A549 (cell line): ENCODE data around the gene MNDA. TPM values are rescaled to one million over a fixed set of nuclear protein-coding genes. Genes with fewer than 3 reads are reported as not detected.

Experiments used
- ATAC-seq, 2 experiments: fragments of 200-7000 bp in 1 of 2; fragments of >200 bp in 1 of 2; cut with Nextera tagmentation in 1 of 2; cut with Tn5 transposase in 1 of 2; 3 replicates each; pipeline versions ENCODE4 v1.8.0 to v1.9.1; 2018 to 2020; ENCODE audit warnings: mild to moderate bottlenecking in 1 of 2, moderate library complexity in 1 of 2
- CTCF ChIA-PET: fragments of 300-600 bp; sonication (Branson Sonifier 250); formaldehyde crosslinking; extraction: SDS; loops from one replicate; lab custom pipeline; 2021; ENCODE audit warnings: antibody characterized with exemption, inconsistent platforms; lab: Yijun Ruan, JAX
- POLR2A ChIA-PET: fragments of 350-600 bp; formaldehyde crosslinking; extraction: SDS; loops from one replicate; lab custom pipeline; 2021; ENCODE audit warnings: antibody characterized with exemption, inconsistent platforms; lab: Yijun Ruan, JAX
- DNase-seq, 2 experiments: peaks; one replicate each; pipeline versions ENCODE4 v3.0.0 to v3.0.0-alpha.2; 2011 to 2016; ENCODE audit warnings: low read depth in 1 of 2, low spot score in 1 of 2
- FAIRE-seq: peaks from 2 replicates; lab custom pipeline; 2011; peaks lifted over from hg19 to GRCh38; lab: Jason Lieb, UNC
- H3K27ac ChIP-seq, 2 experiments: fragments of >200 bp; sonication (Bioruptor Twin); formaldehyde crosslinking; 3 replicates each; pipeline ENCODE4 v1.5.1; 2016 to 2017
- H3K4me1 ChIP-seq: fragments of >200 bp; sonication (Bioruptor Twin); formaldehyde crosslinking; 3 replicates; pipeline ENCODE4 v1.6.1; 2016
- H3K4me2 ChIP-seq: fragments of >200 bp; sonication (Bioruptor Twin); formaldehyde crosslinking; 3 replicates; pipeline ENCODE4 v1.6.1; 2016
- H3K4me3 ChIP-seq: fragments of >200 bp; sonication (Bioruptor Twin); formaldehyde crosslinking; 3 replicates; pipeline ENCODE4 v1.5.1; 2016
- H3K9me3 ChIP-seq: fragments of >200 bp; sonication (Bioruptor Twin); formaldehyde crosslinking; 3 replicates; pipeline ENCODE4 v1.6.1; 2016
- BHLHE40 ChIP-seq: IDR thresholded peaks from 2 replicates; pipeline ENCODE4 v1.6.1; 2012; ENCODE audit warnings: low read depth, low read length, inconsistent platforms
- CBX8 ChIP-seq: fragments of 200-600 bp; sonication (generic); IDR thresholded peaks from 2 replicates; pipeline ENCODE4 v1.6.1; 2016
- CEBPB ChIP-seq, 2 experiments: fragments of >200 bp in 1 of 2; sonication (Bioruptor Twin) in 1 of 2; formaldehyde crosslinking in 1 of 2; IDR thresholded peaks; 2 replicates each; pipeline ENCODE4 v1.6.1; 2012 to 2016
- EHF ChIP-seq: fragments of 250-450 bp; sonication (Bioruptor Pico); IDR thresholded peaks from 2 replicates; pipeline ENCODE4 v1.5.0; 2020; ENCODE audit warnings: mild to moderate bottlenecking
- ESRRA ChIP-seq: fragments of 150-350 bp; IDR thresholded peaks from 2 replicates; pipeline ENCODE4 v1.6.1; 2014; ENCODE audit warnings: mild to moderate bottlenecking, low read length, borderline replicate concordance
- FOSL2 ChIP-seq, 2 experiments: fragments of 450-650 bp in 1 of 2; fragments of >200 bp in 1 of 2; sonication (Bioruptor Twin) in 1 of 2; formaldehyde crosslinking; IDR thresholded peaks; 2 replicates each; pipeline versions ENCODE4 v1.5.0 to v1.6.1; 2016 to 2020; ENCODE audit warnings: mild to moderate bottlenecking in 1 of 2, moderate library complexity in 1 of 2
- HDAC2 ChIP-seq: fragments of 200-600 bp; sonication (generic); IDR thresholded peaks from 2 replicates; pipeline ENCODE4 v1.6.1; 2016
- HES2 ChIP-seq: fragments of >200 bp; sonication (Bioruptor Twin); formaldehyde crosslinking; IDR thresholded peaks from 2 replicates; pipeline ENCODE4 v1.6.1; 2016
- HOXA7 ChIP-seq: fragments of 250-450 bp; sonication (Bioruptor Pico); IDR thresholded peaks from 2 replicates; pipeline ENCODE4 v1.5.0; 2020; ENCODE audit warnings: mild to moderate bottlenecking, moderate library complexity
- JUNB ChIP-seq: fragments of >200 bp; sonication (Bioruptor Twin); formaldehyde crosslinking; IDR thresholded peaks from 2 replicates; pipeline ENCODE4 v1.6.1; 2016
- KDM5A ChIP-seq: fragments of 200-600 bp; sonication (generic); IDR thresholded peaks from 2 replicates; pipeline ENCODE4 v1.6.1; 2016; ENCODE audit warnings: antibody characterized with exemption, mild to moderate bottlenecking
- MAFK ChIP-seq: fragments of 450-650 bp; IDR thresholded peaks from 2 replicates; pipeline ENCODE4 v1.6.1; 2014; ENCODE audit not compliant: partially characterized antibody
- MAZ ChIP-seq: fragments of 150-350 bp; IDR thresholded peaks from 2 replicates; pipeline ENCODE4 v1.6.1; 2014; ENCODE audit warnings: antibody characterized with exemption, low read depth, low read length, borderline replicate concordance
- NFE2L2 ChIP-seq: fragments of 150-350 bp; conservative IDR thresholded peaks from 2 replicates; pipeline ENCODE4 v1.6.1; 2014; ENCODE audit warnings: low read length
- NR3C1 ChIP-seq: fragments of >200 bp; sonication (Bioruptor Twin); formaldehyde crosslinking; IDR thresholded peaks from 3 replicates; pipeline ENCODE4 v1.6.1; 2017
- PBX3 ChIP-seq: IDR thresholded peaks from 2 replicates; pipeline ENCODE4 v1.6.1; 2012
- POLR2A ChIP-seq: IDR thresholded peaks from 2 replicates; pipeline ENCODE4 v1.6.1; 2012; ENCODE audit warnings: mild to moderate bottlenecking, low read length
- RAD21 ChIP-seq, 2 experiments: fragments of >200 bp in 1 of 2; sonication (Bioruptor Twin) in 1 of 2; formaldehyde crosslinking in 1 of 2; IDR thresholded peaks in 1 of 2; conservative IDR thresholded peaks in 1 of 2; 2 replicates in 1 of 2; 3 replicates in 1 of 2; pipeline ENCODE4 v1.6.1; 2012 to 2018; ENCODE audit warnings: inconsistent platforms in 1 of 2
- RARB ChIP-seq: fragments of 250-450 bp; sonication (Bioruptor Pico); IDR thresholded peaks from 2 replicates; pipeline ENCODE4 v1.8.0; 2021; ENCODE audit warnings: mild to moderate bottlenecking, moderate library complexity
- RCOR1 ChIP-seq: fragments of 150-350 bp; IDR thresholded peaks from 2 replicates; pipeline ENCODE4 v1.6.1; 2014; ENCODE audit warnings: antibody characterized with exemption, low read length, low read depth
- RFX5 ChIP-seq: fragments of 450-650 bp; IDR thresholded peaks from 2 replicates; pipeline ENCODE4 v1.7.1; 2014; ENCODE audit warnings: antibody characterized with exemption, mild to moderate bottlenecking, moderate library complexity
- SREBF2 ChIP-seq: fragments of 450-650 bp; IDR thresholded peaks from 2 replicates; pipeline ENCODE4 v1.6.1; 2014; ENCODE audit warnings: mild to moderate bottlenecking, moderate library complexity
- TFCP2L1 ChIP-seq: fragments of 250-450 bp; sonication (Bioruptor Pico); IDR thresholded peaks from 2 replicates; pipeline ENCODE4 v1.5.0; 2021; ENCODE audit warnings: mild to moderate bottlenecking
- ZNF302 ChIP-seq: fragments of 250-450 bp; sonication (Bioruptor Pico); IDR thresholded peaks from 2 replicates; pipeline ENCODE4 v1.9.0; 2021; ENCODE audit warnings: inconsistent platforms, mild to moderate bottlenecking, moderate library complexity
- WGBS: methylation state at CpG from one replicate; pipeline ENCODE4 v1.1.6; 2017; ENCODE audit errors: missing lambda C conversion rate; 5-methylcytosine and 5-hydroxymethylcytosine counted together
- polyA plus RNA-seq, 4 experiments: library from polyadenylated mRNA; depleted of rRNA in 3 of 4; stranded (reverse); fragments of >200 nt; fragmentation: RNase III in 1 of 4; extraction: RNeasy Plus Mini Kit Qiagen cat#74134 plus additional on column Dnase treatment in 1 of 4; gene quantifications; 2 replicates in 3 of 4; 3 replicates in 1 of 4; pipeline ENCODE4 v1.2.3, GENCODE V29; 2011 to 2017
- TF ChIP-seq, protein P1 (sequence below): fragments of 250-450 bp; sonication (Bioruptor Pico); IDR thresholded peaks from 2 replicates; pipeline ENCODE4 v1.5.0; 2021; ENCODE audit warnings: mild to moderate bottlenecking, moderate library complexity, borderline replicate concordance
- TF ChIP-seq, protein P2 (sequence below): IDR thresholded peaks from 2 replicates; pipeline ENCODE4 v1.6.1; 2012; ENCODE audit warnings: low read depth, borderline replicate concordance

Gene MNDA
- polyA plus RNA-seq, 2 of the 4 experiments (the other 2 are of a cell fraction), result not detected

DNA sequence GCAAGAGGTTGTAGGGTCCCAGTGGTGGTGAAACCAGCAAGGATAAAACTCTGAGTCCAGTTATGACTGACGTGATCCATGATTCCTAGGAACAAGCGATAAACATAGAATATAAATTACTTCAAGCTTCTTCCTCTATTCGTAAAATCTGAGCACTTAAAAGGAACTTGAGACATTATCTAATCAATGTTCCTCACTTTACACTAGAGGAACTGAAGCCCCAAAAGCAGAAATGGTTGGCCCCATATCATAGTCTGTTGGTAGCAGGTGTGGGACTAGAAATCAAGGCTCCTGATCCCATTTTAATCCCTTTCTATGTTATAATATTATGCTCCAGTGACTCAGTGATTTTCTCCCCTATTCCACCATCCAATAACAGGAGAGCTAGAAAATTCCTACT is 21.9 kb upstream of the MNDA start:
- ATAC-seq (no peak), FAIRE-seq (no peak), DNase-seq (no peak)
- Histone ChIP-seq H3K4me3 (no peak overlapping the region), H3K4me2 (no peak overlapping the region), H3K27ac (no peak overlapping the region), H3K4me1 (no peaks in the 10 kb centered on the region), H3K9me3 (no peaks in the 10 kb centered on the region)
- CTCF ChIA-PET, result no interaction called here
- 48% methylated on average over 3 of the region's 3 CpGs for WGBS
- POLR2A ChIA-PET, result no interaction called here
- TF ChIP-seq HES2 (no peak), NFE2L2 (no peak), HDAC2 (no peak), CEBPB (IDR thresholded peaks at IDR 0.05) (no peak), RCOR1 (no peak), RFX5 (no peak), NR3C1 (no peak), JUNB (no peak), ZNF302 (CRISPR knock-in tag) (no peak)
- TF ChIP-seq, protein P1, sequence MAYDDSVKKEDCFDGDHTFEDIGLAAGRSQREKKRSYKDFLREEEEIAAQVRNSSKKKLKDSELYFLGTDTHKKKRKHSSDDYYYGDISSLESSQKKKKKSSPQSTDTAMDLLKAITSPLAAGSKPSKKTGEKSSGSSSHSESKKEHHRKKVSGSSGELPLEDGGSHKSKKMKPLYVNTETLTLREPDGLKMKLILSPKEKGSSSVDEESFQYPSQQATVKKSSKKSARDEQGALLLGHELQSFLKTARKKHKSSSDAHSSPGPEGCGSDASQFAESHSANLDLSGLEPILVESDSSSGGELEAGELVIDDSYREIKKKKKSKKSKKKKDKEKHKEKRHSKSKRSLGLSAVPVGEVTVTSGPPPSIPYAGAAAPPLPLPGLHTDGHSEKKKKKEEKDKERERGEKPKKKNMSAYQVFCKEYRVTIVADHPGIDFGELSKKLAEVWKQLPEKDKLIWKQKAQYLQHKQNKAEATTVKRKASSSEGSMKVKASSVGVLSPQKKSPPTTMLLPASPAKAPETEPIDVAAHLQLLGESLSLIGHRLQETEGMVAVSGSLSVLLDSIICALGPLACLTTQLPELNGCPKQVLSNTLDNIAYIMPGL (CRISPR knock-in tag), result no peak

DNA sequence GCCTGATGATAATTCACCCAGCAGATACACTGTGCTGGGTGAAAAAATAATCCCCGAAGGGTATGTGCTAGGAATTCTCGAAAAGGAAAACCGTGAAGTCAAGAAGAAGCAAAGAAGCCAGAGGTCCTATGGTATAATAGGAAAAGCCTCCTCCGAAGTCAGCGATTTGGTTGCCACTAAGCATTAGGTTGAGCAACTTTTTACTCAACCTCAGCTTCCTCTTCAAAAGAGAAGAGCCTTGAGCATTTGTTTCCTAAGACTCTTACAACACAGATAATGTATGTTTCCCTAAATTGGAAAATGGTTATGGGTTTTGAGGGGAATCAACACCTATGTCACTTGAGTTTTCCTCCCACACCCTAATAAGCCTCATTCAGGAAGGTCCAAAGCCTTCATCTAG is 21.3 kb upstream of the MNDA start:
- 3% methylated on average over 5 of the region's 5 CpGs for WGBS
- Histone ChIP-seq H3K4me3 (no peak overlapping the region), H3K9me3 (no peaks in the 10 kb centered on the region), H3K4me1 (no peaks in the 10 kb centered on the region), H3K27ac (no peak overlapping the region), H3K4me2 (no peak overlapping the region)
- POLR2A ChIA-PET, result no interaction called here
- ATAC-seq, result no peak
- FAIRE-seq, result no peak
- TF ChIP-seq RCOR1, result no peak
- no peak for TF ChIP-seq SREBF2
- no peak for TF ChIP-seq MAFK
- TF ChIP-seq JUNB, result no peak
- TF ChIP-seq POLR2A, result no peak
- no peak for TF ChIP-seq ESRRA
- no peak for TF ChIP-seq BHLHE40
- TF ChIP-seq RARB (CRISPR knock-in tag), result no peak
- CTCF ChIA-PET, result no interaction called here
- DNase-seq, result no peak

GRCh38 chr1:158810311-158810710 is 20.8 kb upstream of the MNDA start:
- DNase-seq (no peak), ATAC-seq (no peak), FAIRE-seq (no peak)
- Histone ChIP-seq H3K9me3 (no peaks in the 10 kb centered on the region), H3K4me1 (no peaks in the 10 kb centered on the region), H3K4me2 (no peak overlapping the region), H3K27ac (no peak overlapping the region), H3K4me3 (no peak overlapping the region)
- ChIA-PET POLR2A (no interaction called here), CTCF (no interaction called here)
- WGBS, result 0% methylated on average over 4 of the region's 4 CpGs
- TF ChIP-seq JUNB, result no peak
- TF ChIP-seq EHF (CRISPR knock-in tag), result no peak
- no peak for TF ChIP-seq FOSL2 (IDR thresholded peaks at IDR 0.05)
- no peak for TF ChIP-seq FOSL2 (CRISPR knock-in tag; IDR thresholded peaks at IDR 0.05)
- TF ChIP-seq CBX8, result no peak
- TF ChIP-seq TFCP2L1 (CRISPR knock-in tag), result no peak
- TF ChIP-seq RAD21 (conservative IDR thresholded peaks at IDR 0.05 in 1 of 2, IDR thresholded peaks at IDR 0.05 in 1 of 2), result no peak
- no peak for TF ChIP-seq MAZ
- TF ChIP-seq, protein P2, sequence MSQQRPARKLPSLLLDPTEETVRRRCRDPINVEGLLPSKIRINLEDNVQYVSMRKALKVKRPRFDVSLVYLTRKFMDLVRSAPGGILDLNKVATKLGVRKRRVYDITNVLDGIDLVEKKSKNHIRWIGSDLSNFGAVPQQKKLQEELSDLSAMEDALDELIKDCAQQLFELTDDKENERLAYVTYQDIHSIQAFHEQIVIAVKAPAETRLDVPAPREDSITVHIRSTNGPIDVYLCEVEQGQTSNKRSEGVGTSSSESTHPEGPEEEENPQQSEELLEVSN, result no peak
- TF ChIP-seq PBX3, result no peak
- TF ChIP-seq HOXA7 (CRISPR knock-in tag), result no peak
- TF ChIP-seq KDM5A, result no peak
- TF ChIP-seq NFE2L2, result no peak
